ENCODE measurements around the gene SMG1.

DNA sequence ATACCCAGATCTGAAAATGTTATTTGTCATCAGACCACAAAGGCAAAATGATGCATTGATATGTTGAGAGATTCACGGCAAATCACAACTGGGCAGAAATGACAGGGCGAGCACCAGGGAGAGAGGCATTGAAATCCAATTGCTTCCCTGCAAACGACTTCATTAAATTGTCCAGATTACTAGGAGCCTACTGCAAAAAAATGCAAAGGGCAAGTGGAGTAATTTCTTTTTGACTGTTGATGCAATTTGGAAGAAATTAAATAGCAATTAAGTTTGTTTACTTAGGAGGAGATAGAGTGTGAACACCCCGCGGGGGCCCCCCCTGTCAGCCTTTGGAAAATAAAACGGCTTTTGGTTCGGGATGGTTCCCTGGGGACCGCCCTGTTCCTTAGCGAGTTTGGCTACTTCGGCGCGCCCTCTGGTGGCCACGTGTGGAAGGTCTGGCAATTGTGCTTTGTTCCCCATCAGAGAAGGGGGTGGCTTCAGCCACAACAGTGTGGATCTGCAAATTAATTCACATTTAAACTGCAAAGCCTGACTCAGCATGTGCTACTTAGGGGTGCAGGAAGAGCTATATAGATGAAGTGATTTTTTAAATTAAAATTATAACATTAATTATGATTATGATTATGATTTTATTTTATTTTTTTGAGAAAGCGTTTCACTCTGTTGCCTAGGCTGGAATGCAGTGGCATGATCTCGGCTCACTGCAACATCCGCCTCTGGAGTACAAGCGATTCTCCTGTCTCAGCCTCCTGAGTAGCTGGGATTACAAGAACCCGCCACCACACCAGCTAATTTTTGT, 43.0 kb upstream of the SMG1 start:
- TF ChIP-seq EZH2phosphoT487 (conservative IDR thresholded peaks at IDR 0.05; ENCODE audit: low read length) (no peak), CTCF (IDR thresholded peaks at IDR 0.05; ENCODE audit: insufficient read depth, low read length, poor library complexity, severe bottlenecking) (peak; percentile 80)

Measured in SU-DHL-6 (cell line).